Mesenchymal stem cell (in vitro differentiated cells and primary cell): ENCODE measurements around the gene CYBRD1.
"Not testable (repeated sequence)": the region's sequence is repeated elsewhere in the genome, so short reads cannot be mapped to it uniquely, and the experiment has no call there.

ENCODE experiments used
- DNase-seq: peaks from one replicate; pipeline ENCODE4 v3.0.0-alpha.2; 2013
- H2AFZ ChIP-seq: one replicate; pipeline ENCODE4 v1.6.1; 2013; ENCODE audit warnings: low read depth, mild to moderate bottlenecking, control low read depth, inconsistent platforms, low read length, moderate library complexity
- H2AK5ac ChIP-seq: 2 replicates; pipeline ENCODE4 v1.6.1; 2013; ENCODE audit warnings: low read length, moderate library complexity, mild to moderate bottlenecking, inconsistent platforms; ENCODE audit not compliant: severe bottlenecking
- H2BK120ac ChIP-seq: one replicate; pipeline ENCODE4 v1.6.1; 2013; ENCODE audit warnings: low read depth, mild to moderate bottlenecking, inconsistent platforms, low read length, moderate library complexity
- H2BK12ac ChIP-seq, 2 experiments: one replicate each; pipeline ENCODE4 v1.6.1; 2013; ENCODE audit warnings: inconsistent platforms in 2 of 2, low read length in 2 of 2, mild to moderate bottlenecking in 2 of 2, moderate library complexity in 2 of 2, control low read depth in 1 of 2
- H2BK15ac ChIP-seq: one replicate; pipeline ENCODE4 v1.6.1; 2013; ENCODE audit warnings: mild to moderate bottlenecking, low read depth, inconsistent platforms; ENCODE audit not compliant: poor library complexity, severe bottlenecking
- H2BK5ac ChIP-seq: 2 replicates; pipeline ENCODE4 v1.6.1; 2013; ENCODE audit warnings: low read depth, mild to moderate bottlenecking, low read length, control low read depth, inconsistent platforms; ENCODE audit not compliant: poor library complexity, severe bottlenecking
- H3K14ac ChIP-seq, 2 experiments: one replicate each; pipeline ENCODE4 v1.6.1; 2013; ENCODE audit warnings: inconsistent platforms in 2 of 2, low read length in 2 of 2, control low read depth in 1 of 2, mild to moderate bottlenecking in 1 of 2, moderate library complexity in 1 of 2
- H3K18ac ChIP-seq, 2 experiments: one replicate each; pipeline ENCODE4 v1.6.1; 2013; ENCODE audit warnings: inconsistent platforms in 2 of 2, low read length in 2 of 2, control low read depth in 1 of 2, low read depth in 1 of 2, mild to moderate bottlenecking in 1 of 2
- H3K23ac ChIP-seq, 2 experiments: one replicate each; pipeline ENCODE4 v1.6.1; 2013; ENCODE audit warnings: inconsistent platforms in 2 of 2, low read length in 2 of 2, mild to moderate bottlenecking in 2 of 2, moderate library complexity in 2 of 2, control low read depth in 1 of 2
- H3K27ac ChIP-seq: 2 replicates; pipeline ENCODE4 v1.5.1; 2013; ENCODE audit warnings: mild to moderate bottlenecking, moderate library complexity, low read length, control low read depth, inconsistent platforms; ENCODE audit not compliant: poor library complexity, severe bottlenecking
- H3K27me3 ChIP-seq, 2 experiments: 2 replicates each; pipeline versions ENCODE4 v1.6.1 to v1.7.0; 2013; ENCODE audit warnings: low read length in 2 of 2, mild to moderate bottlenecking in 2 of 2, moderate library complexity in 2 of 2, control low read depth in 1 of 2, inconsistent platforms in 1 of 2; ENCODE audit not compliant: control insufficient read depth in 1 of 2, insufficient read depth in 1 of 2
- H3K36me3 ChIP-seq, 2 experiments: 2 replicates each; pipeline versions ENCODE4 v1.6.1 to v1.7.0; 2013; ENCODE audit warnings: low read length in 2 of 2, control low read depth in 1 of 2, inconsistent platforms in 1 of 2, low read depth in 1 of 2, mild to moderate bottlenecking in 1 of 2; ENCODE audit not compliant: insufficient read depth in 2 of 2, control insufficient read depth in 1 of 2
- H3K4ac ChIP-seq, 2 experiments: one replicate each; pipeline ENCODE4 v1.6.1; 2013; ENCODE audit warnings: inconsistent platforms in 2 of 2, low read length in 2 of 2, mild to moderate bottlenecking in 2 of 2, moderate library complexity in 2 of 2, control low read depth in 1 of 2, low read depth in 1 of 2
- H3K4me1 ChIP-seq: 2 replicates; pipeline ENCODE4 v1.6.1; 2013; ENCODE audit warnings: low read depth, low read length, control low read depth; ENCODE audit not compliant: control insufficient read depth, insufficient read depth
- H3K4me2 ChIP-seq: 2 replicates; pipeline ENCODE4 v1.6.1; 2013; ENCODE audit warnings: low read length, mild to moderate bottlenecking, inconsistent platforms; ENCODE audit not compliant: poor library complexity, severe bottlenecking
- H3K4me3 ChIP-seq, 2 experiments: 2 replicates each; pipeline versions ENCODE4 v1.5.1 to v1.7.0; 2013; ENCODE audit warnings: low read length in 2 of 2, mild to moderate bottlenecking in 2 of 2, control low read depth in 1 of 2, low read depth in 1 of 2; ENCODE audit not compliant: insufficient read depth in 1 of 2
- H3K79me1 ChIP-seq: replicated peaks from 2 replicates; pipeline ENCODE4 v1.6.1; 2013; ENCODE audit warnings: mild to moderate bottlenecking, control low read depth, low read length, inconsistent platforms; ENCODE audit not compliant: poor library complexity, severe bottlenecking
- H3K9ac ChIP-seq: 2 replicates; pipeline ENCODE4 v1.7.0; 2013; ENCODE audit warnings: mild to moderate bottlenecking, low read length, moderate library complexity
- H3K9me3 ChIP-seq: 2 replicates; pipeline ENCODE4 v1.7.0; 2013; ENCODE audit warnings: mild to moderate bottlenecking, low read length; ENCODE audit not compliant: control insufficient read depth
- H4K8ac ChIP-seq: one replicate; pipeline ENCODE4 v1.6.1; 2013; ENCODE audit warnings: inconsistent platforms, mild to moderate bottlenecking, low read length, moderate library complexity
- H4K91ac ChIP-seq: one replicate; pipeline ENCODE4 v1.6.1; 2013; ENCODE audit warnings: mild to moderate bottlenecking, low read length, inconsistent platforms
- WGBS: methylation state at CpG from one replicate; pipeline ENCODE4 v1.1.7; 2013; ENCODE audit warnings: mixed read lengths; 5-methylcytosine and 5-hydroxymethylcytosine counted together

Gene CYBRD1

DNA sequence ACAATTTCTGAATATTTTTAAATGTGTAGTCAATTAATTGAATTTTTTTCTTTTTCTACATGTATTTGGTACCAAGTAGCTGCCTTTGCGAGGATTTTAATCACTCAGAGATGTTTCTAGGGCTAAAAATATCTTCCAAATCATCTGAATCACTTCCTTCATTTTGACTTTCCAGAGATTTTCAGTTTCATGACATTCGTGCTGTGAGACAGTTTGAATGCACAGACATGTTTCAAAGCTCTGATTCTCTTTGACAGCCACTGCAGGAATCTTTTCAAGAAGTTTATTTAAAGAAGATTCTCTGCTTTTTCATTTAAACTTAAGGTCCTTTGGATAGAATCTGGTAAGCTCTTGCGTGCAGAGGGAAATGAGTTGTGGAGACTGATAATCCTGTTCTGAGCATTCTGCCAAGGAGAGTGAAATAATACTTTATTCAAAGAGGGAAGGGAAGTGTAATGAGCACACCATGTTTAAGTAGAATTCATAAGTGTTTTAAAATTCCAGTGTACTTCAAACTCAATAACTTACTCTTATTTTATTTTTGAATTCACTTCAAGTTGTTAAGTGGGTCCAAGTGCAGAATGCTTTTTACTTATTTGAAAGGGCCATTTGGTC is 9.7 kb downstream of the CYBRD1 start:
- H3K18ac ChIP-seq = no peak overlapping the region
- peaks cover 25% of the 10 kb centered on the region for H3K79me1 ChIP-seq
- no peak overlapping the region for H2AFZ ChIP-seq
- H2BK15ac ChIP-seq = no peak overlapping the region
- H3K4me2 ChIP-seq = no peak overlapping the region
- H2BK5ac ChIP-seq = no peak overlapping the region
- peaks cover 2 to 40% of the 10 kb centered on the region in 2 experiments for H3K36me3 ChIP-seq
- H2BK120ac ChIP-seq = no peak overlapping the region
- H3K4me1 ChIP-seq = peaks cover 1% of the 10 kb centered on the region
- no peak overlapping the region for H3K4ac ChIP-seq
- no peak overlapping the region for H2BK12ac ChIP-seq
- no peak overlapping the region for H3K27ac ChIP-seq
- 50% methylated on average over 3 of the region's 3 CpGs for WGBS
- no peaks in the 10 kb centered on the region for H3K27me3 ChIP-seq
- H3K23ac ChIP-seq = no peak overlapping the region
- H3K4me3 ChIP-seq = peak overlapping the region in 1 of 2 experiments; percentile 66
- peak overlapping the region; percentile 85 for H3K9ac ChIP-seq
- no peak overlapping the region for H4K8ac ChIP-seq
- peak; percentile 46 for DNase-seq
- H3K9me3 ChIP-seq = no peaks in the 10 kb centered on the region
- no peak overlapping the region for H3K14ac ChIP-seq
- no peak overlapping the region for H4K91ac ChIP-seq
- no peak overlapping the region for H2AK5ac ChIP-seq

DNA sequence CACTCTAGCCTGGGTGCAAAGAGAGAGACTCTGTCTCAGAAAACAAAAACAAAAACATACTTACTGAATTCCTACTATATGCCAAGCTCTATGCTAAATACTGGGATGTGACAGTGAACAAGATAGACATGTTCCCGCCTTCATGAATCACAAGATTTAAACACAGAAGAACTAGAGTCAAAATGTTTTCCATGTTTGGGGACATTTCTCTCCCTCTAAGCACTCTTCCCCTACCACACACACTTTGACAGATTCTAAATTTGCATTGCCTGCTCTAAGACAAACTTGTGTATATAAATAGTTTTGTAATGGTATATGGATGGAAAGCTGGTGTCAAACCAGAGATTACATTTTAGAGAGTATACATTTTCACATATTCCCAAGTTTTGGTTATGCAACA is 11.1 kb downstream of the CYBRD1 start:
- WGBS = 100% methylated on average over 1 of the region's 1 CpG
- Histone ChIP-seq H4K91ac (no peak overlapping the region), H2BK15ac (no peak overlapping the region), H3K4me3 (no peak overlapping the region), H2BK5ac (no peak overlapping the region), H3K18ac (no peak overlapping the region), H3K4me1 (peaks cover 1% of the 10 kb centered on the region), H2AFZ (no peak overlapping the region), H4K8ac (no peak overlapping the region), H3K27ac (no peak overlapping the region), H2BK12ac (no peak overlapping the region), H2BK120ac (no peak overlapping the region), H3K9me3 (no peaks in the 10 kb centered on the region), H3K79me1 (peaks cover 21% of the 10 kb centered on the region), H3K23ac (no peak overlapping the region), H2AK5ac (no peak overlapping the region), H3K14ac (no peak overlapping the region), H3K27me3 (no peaks in the 10 kb centered on the region), H3K9ac (no peak overlapping the region), H3K4ac (no peak overlapping the region), H3K36me3 (peaks cover 2 to 38% of the 10 kb centered on the region in 2 experiments), H3K4me2 (no peak overlapping the region)
- no peak for DNase-seq

DNA sequence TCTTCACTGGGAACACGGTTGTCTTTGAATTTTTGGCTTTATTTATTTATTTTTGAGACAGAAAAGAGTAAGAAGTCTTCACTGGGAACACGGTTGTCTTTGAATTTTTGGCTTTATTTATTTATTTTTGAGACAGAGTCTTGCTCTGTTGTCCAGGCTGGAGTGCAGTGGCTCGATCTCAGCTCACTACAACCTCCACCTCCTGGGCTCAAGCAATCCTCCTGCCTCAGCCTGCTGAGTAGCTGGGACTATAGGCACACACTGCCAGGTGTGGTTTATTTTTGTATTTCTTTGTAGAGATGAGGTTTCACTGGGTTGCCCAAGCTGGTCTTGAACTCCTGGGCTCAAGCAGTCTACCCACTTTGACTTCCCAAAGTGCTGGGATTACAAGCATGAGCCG is 13.3 kb downstream of the CYBRD1 start:
- H3K23ac ChIP-seq, H2AK5ac ChIP-seq, H3K4ac ChIP-seq, H4K91ac ChIP-seq, H3K4me3 ChIP-seq, H3K4me2 ChIP-seq, H4K8ac ChIP-seq, DNase-seq, H3K9me3 ChIP-seq, H3K27ac ChIP-seq, H3K9ac ChIP-seq, H2BK15ac ChIP-seq, H3K4me1 ChIP-seq, H2BK120ac ChIP-seq, H2BK5ac ChIP-seq, H3K27me3 ChIP-seq, H2AFZ ChIP-seq, H3K14ac ChIP-seq, H2BK12ac ChIP-seq, H3K18ac ChIP-seq: not testable (repeated sequence)
- 93% methylated on average over 3 of the region's 4 CpGs for WGBS
- Histone ChIP-seq H3K36me3 (peaks cover 2 to 36% of the 10 kb centered on the region in 2 experiments), H3K79me1 (peaks cover 17% of the 10 kb centered on the region)

DNA sequence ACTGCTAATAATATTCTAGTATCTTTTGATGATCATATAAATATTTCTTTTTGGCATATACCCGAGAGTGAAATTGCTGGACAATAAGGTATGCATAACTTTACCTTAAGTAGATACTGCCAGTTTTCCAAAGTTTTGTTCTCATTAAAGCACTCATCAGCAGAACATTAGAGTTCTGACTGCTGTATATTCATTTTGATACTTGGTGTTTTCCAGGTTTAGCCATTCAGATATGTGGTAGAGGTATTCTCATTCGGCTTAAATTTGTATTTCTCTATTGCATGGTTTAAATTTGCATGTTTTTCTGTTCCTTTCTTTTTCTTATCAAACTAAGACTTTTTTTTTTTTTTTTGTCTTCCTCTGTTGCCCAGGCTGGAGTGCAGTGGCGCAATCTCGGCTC is 18.2 kb downstream of the CYBRD1 start:
- H2AFZ ChIP-seq = no peak overlapping the region
- 94% methylated on average over 2 of the region's 4 CpGs for WGBS

More for the DNA sequence above, 18.2 kb downstream of the CYBRD1 start:
- H3K23ac ChIP-seq = no peak overlapping the region
- H2BK5ac ChIP-seq = no peak overlapping the region
- H3K14ac ChIP-seq = no peak overlapping the region
- no peak overlapping the region for H3K27ac ChIP-seq
- H3K9ac ChIP-seq = no peak overlapping the region
- no peak overlapping the region for H2BK120ac ChIP-seq
- H3K4ac ChIP-seq = no peak overlapping the region
- H3K4me2 ChIP-seq = no peak overlapping the region
- H3K27me3 ChIP-seq = no peaks in the 10 kb centered on the region
- H3K9me3 ChIP-seq = no peaks in the 10 kb centered on the region
- no peak for DNase-seq
- no peak overlapping the region for H2BK12ac ChIP-seq
- no peak overlapping the region for H3K4me3 ChIP-seq
- H4K8ac ChIP-seq = no peak overlapping the region
- H2BK15ac ChIP-seq = no peak overlapping the region
- peaks cover 19% of the 10 kb centered on the region for H3K79me1 ChIP-seq
- H4K91ac ChIP-seq = no peak overlapping the region
- H3K18ac ChIP-seq = no peak overlapping the region
- peaks cover 7 to 52% of the 10 kb centered on the region in 2 experiments for H3K36me3 ChIP-seq
- H3K4me1 ChIP-seq = peaks cover 1% of the 10 kb centered on the region
- H2AK5ac ChIP-seq = no peak overlapping the region
